T-helper 2 cell (primary cell): Measurements from ENCODE around the gene SRGAP2.
"Not testable (repeated sequence)": the region's sequence is repeated elsewhere in the genome, so short reads cannot be mapped to it uniquely, and the experiment has no call there.

Source experiments
- DNase-seq, 5 experiments: peaks; one replicate each; pipeline versions ENCODE4 v3.0.0 to v3.0.0-alpha.2; 2012 to 2022

The SRGAP2 gene

GRCh38 chr1:206252680-206253335, 49.5 kb downstream of the SRGAP2 start:
- DNase-seq: not testable (repeated sequence)
